ENCODE data around the gene PGAP2.
"Not testable (repeated sequence)": the region's sequence is repeated elsewhere in the genome, so short reads cannot be mapped to it uniquely, and the experiment has no call there.

Gene PGAP2

GRCh38 chr11:3859373-3859881, 51.1 kb downstream of the PGAP2 start:
- no peak for DNase-seq

- DNase-seq = no peak
Observed at GRCh38 chr11:3860375-3860774, 52.0 kb downstream of the PGAP2 start.

GRCh38 chr11:3860898-3861393, 52.6 kb downstream of the PGAP2 start:
- not testable (repeated sequence) for DNase-seq

- DNase-seq = peak; percentile 15
Observed at GRCh38 chr11:3861683-3862082, 53.3 kb downstream of the PGAP2 start.

- DNase-seq = peak; percentile 62
Observed at GRCh38 chr11:3865388-3866193, 57.2 kb downstream of the PGAP2 start.

GRCh38 chr11:3866206-3866605, 57.8 kb downstream of the PGAP2 start:
- no peak for DNase-seq

- DNase-seq = no peak
Observed at GRCh38 chr11:3866836-3867208, 58.5 kb downstream of the PGAP2 start.

GRCh38 chr11:3867209-3868091, 59.1 kb downstream of the PGAP2 start:
- no peak for DNase-seq

- no peak for DNase-seq
Observed at GRCh38 chr11:3873712-3874349, 65.5 kb downstream of the PGAP2 start.
